Ovary (tissue), 9 donors: Measurements from ENCODE around the gene PSRC1. TPM values are rescaled to one million over a fixed set of nuclear protein-coding genes. Genes with fewer than 3 reads are reported as not detected.

Source experiments
- DNase-seq, 5 donors: peaks; one replicate each; pipeline ENCODE4 v3.0.0-alpha.2; 2019 to 2020
- H3K27ac ChIP-seq, 2 donors: fragments of 200-600 bp; one replicate each; pipeline versions ENCODE4 v1.5.1 to v1.8.0; 2019 to 2022
- H3K27me3 ChIP-seq: fragments of 200-600 bp; one replicate; pipeline ENCODE4 v1.8.0; 2022
- H3K36me3 ChIP-seq: fragments of 200-600 bp; sonication (generic); one replicate; pipeline ENCODE4 v1.5.1; 2019
- H3K4me1 ChIP-seq: one replicate; pipeline ENCODE4 v1.8.1; 2013; ENCODE audit warnings: mild to moderate bottlenecking, moderate library complexity; ENCODE audit not compliant: insufficient read depth
- H3K4me3 ChIP-seq: fragments of 200-600 bp; sonication (generic); one replicate; pipeline ENCODE4 v1.5.1; 2017
- H3K9me3 ChIP-seq, 2 donors: fragments of 200-600 bp in 1 of 2; sonication (generic) in 1 of 2; one replicate each; pipeline versions ENCODE4 v1.5.1 to v1.8.1; 2013 to 2019; ENCODE audit warnings: mild to moderate bottlenecking in 1 of 2, moderate library complexity in 1 of 2
- CTCF ChIP-seq, 3 donors: fragments of 450-650 bp in 2 of 3; fragments of 200-600 bp in 1 of 3; IDR thresholded peaks; one replicate each; pipeline versions ENCODE4 v1.5.1 to v1.8.0; 2016 to 2022; ENCODE audit warnings: antibody characterized with exemption in 3 of 3, mild to moderate bottlenecking in 1 of 3
- EP300 ChIP-seq: sonication (generic); formaldehyde crosslinking; IDR thresholded peaks from one replicate; pipeline ENCODE4 v1.6.1; 2017; ENCODE audit warnings: antibody characterized with exemption
- POLR2A ChIP-seq: fragments of 450-650 bp; IDR thresholded peaks from one replicate; pipeline ENCODE4 v1.6.1; 2017; ENCODE audit warnings: antibody characterized with exemption, mild to moderate bottlenecking, moderate library complexity
- WGBS, 3 donors: extraction: QIAGEN DNeasy Blood & Tissue Kit in 1 of 3; methylation state at CpG; one replicate each; pipeline versions ENCODE4 v1.1.5 to v1.1.7; 2013 to 2017; 5-methylcytosine and 5-hydroxymethylcytosine counted together
- intact Hi-C, 4 donors: fragments of 100-400 bp; cut with DNase I; formaldehyde crosslinking; loops; one replicate each; pipeline versions ENCODE4 v1.11.0 to v1.15.1; 2022 to 2023
- polyA plus RNA-seq, 2 donors: library from polyadenylated mRNA; stranded (reverse); fragments of 200-250 nt in 1 of 2; fragments of 350-450 nt in 1 of 2; fragmentation: Illumina TruSeq in 1 of 2; extraction: RNeasy Lipid Tissue Mini Kit (QIAGEN cat#74804) in 1 of 2; gene quantifications; one replicate each; pipeline ENCODE4 v1.2.3, GENCODE V29; 2013 to 2014
- total RNA-seq, 7 donors: library from RNA; depleted of rRNA in 2 of 7; stranded (reverse); fragments of >200 nt in 2 of 7; fragmentation: NEBNext Ultra II Directional in 3 of 7; extraction: Animal tissue kit (Norgen Biotek cat#: 25700) in 3 of 7; gene quantifications; one replicate each; pipeline versions ENCODE4 v1.1.0 to v1.2.4, GENCODE V29; 2016 to 2023
- donor health status: DM: no; HTN: no; CAD: no; lungs with moderate emphysema.
- donor health status: DM: no; HTN: no; CAD: no.
- donor health status: Bipolar disorder and iron deficiency.
- donor health status: DM: yes; HTN: yes; CAD: no.
- donor health status: DM: no; HTN: no; CAD: no.
- donor health status: DM: yes; HTN: yes; CAD: no.

Gene PSRC1
- total and polyA plus RNA-seq, 9 donors, result 1.0 to 8.1 (median 5.3) TPM

- 78 to 85% (median 81%) methylated on average over 2 of the region's 2 CpGs for WGBS, 3 donors
- H3K4me3 ChIP-seq, result no peak overlapping the region
- no peak for DNase-seq
- intact Hi-C loops, result no loop called here
- TF ChIP-seq CTCF (IDR thresholded peaks at IDR 0.05) (no peak), POLR2A (no peak), EP300 (no peak)
- H3K27ac ChIP-seq, result no peak overlapping the region
- no peaks in the 10 kb centered on the region for H3K9me3 ChIP-seq
- no peaks in the 10 kb centered on the region for H3K27me3 ChIP-seq
- H3K36me3 ChIP-seq, result no peaks in the 10 kb centered on the region
- peaks cover 14% of the 10 kb centered on the region for H3K4me1 ChIP-seq
Measured at GRCh38 chr1:109238382-109238781, 44.6 kb downstream of the PSRC1 start.

DNA sequence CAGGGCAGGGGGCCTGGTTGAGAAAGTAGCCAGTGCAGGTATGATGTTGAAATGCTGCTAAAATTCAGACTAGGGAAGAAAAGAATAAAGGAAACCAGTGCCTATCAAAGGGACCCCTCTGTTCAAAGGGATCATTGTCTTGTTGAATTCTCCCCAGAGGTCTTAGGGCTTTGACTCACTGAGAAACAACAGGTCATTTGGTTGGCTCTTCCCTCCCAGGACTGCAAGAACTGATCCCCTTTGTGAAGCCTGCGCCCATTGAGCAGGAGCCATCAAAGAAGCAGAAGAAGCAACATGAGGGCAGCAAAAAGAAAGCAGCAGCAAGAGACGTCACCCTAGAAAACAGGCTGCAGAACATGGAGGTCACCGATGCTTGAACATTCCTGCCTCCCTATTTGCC is 45.4 kb downstream of the PSRC1 start:
- intact Hi-C loops, result no loop called here

DNA sequence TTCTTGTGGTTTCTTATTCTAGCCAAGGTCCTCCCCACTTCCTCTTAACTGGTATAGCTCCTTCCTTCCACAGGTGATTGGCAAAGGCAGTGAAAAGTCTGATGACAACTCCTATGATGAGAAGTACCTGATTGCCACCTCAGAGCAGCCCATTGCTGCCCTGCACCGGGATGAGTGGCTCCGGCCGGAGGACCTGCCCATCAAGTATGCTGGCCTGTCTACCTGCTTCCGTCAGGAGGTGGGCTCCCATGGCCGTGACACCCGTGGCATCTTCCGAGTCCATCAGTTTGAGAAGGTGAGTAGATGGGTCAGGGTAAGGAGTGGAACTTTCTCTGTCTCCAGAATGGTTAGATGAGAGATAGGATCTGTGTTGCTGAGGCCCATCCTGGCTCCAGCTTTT is 47.8 kb downstream of the PSRC1 start:
- Histone ChIP-seq H3K27ac (no peak overlapping the region), H3K27me3 (no peaks in the 10 kb centered on the region), H3K4me1 (no peaks in the 10 kb centered on the region), H3K4me3 (no peak overlapping the region), H3K9me3 (no peaks in the 10 kb centered on the region), H3K36me3 (no peaks in the 10 kb centered on the region)
- 94 to 95% (median 94%) methylated on average over 7 of the region's 7 CpGs for WGBS, 3 donors
- no peak for DNase-seq
- intact Hi-C loops, result no loop called here
- TF ChIP-seq POLR2A (no peak), EP300 (no peak), CTCF (IDR thresholded peaks at IDR 0.05) (no peak)

More for the DNA sequence above, 45.4 kb downstream of the PSRC1 start:
- H3K4me1 ChIP-seq, result peaks cover 13% of the 10 kb centered on the region
- no peaks in the 10 kb centered on the region for H3K36me3 ChIP-seq
- H3K27me3 ChIP-seq, result no peaks in the 10 kb centered on the region
- 89 to 98% (median 91%) methylated on average over 3 of the region's 3 CpGs for WGBS, 3 donors
- no peak for DNase-seq
- no peak overlapping the region for H3K27ac ChIP-seq
- no peaks in the 10 kb centered on the region for H3K9me3 ChIP-seq
- TF ChIP-seq CTCF (IDR thresholded peaks at IDR 0.05), result no peak
- no peak for TF ChIP-seq EP300
- TF ChIP-seq POLR2A, result no peak
- H3K4me3 ChIP-seq, result no peak overlapping the region

- intact Hi-C loops, result no loop called here
- DNase-seq, result no peak
- Histone ChIP-seq H3K4me1 (no peaks in the 10 kb centered on the region), H3K36me3 (no peaks in the 10 kb centered on the region), H3K9me3 (no peaks in the 10 kb centered on the region), H3K27me3 (no peaks in the 10 kb centered on the region), H3K27ac (no peak overlapping the region), H3K4me3 (no peak overlapping the region)
- TF ChIP-seq POLR2A (no peak), CTCF (IDR thresholded peaks at IDR 0.05) (no peak), EP300 (no peak)
- 69 to 77% (median 77%) methylated on average over 3 of the region's 3 CpGs for WGBS, 3 donors
Measured at GRCh38 chr1:109231066-109231465, 51.9 kb downstream of the PSRC1 start.

Other genes starting within 250 kb of the PSRC1 start
- gene WDR47, start 241.0 kb downstream of the PSRC1 start, total RNA-seq, result 10 to 100 TPM; 11.6 to 21.3 (median 13.7) TPM
- 10 to 100 TPM in 1 of 2 donors, 1 to 10 TPM in 1; 7.3 to 11.5 TPM for gene WDR47, start 241.0 kb downstream of the PSRC1 start, polyA plus RNA-seq
- 10 to 100 TPM in 6 of 7 donors, 1 to 10 TPM in 1; 6.6 to 23.4 (median 19.5) TPM for gene TAF13, start 207.1 kb downstream of the PSRC1 start, total RNA-seq
- gene TAF13, start 207.1 kb downstream of the PSRC1 start, polyA plus RNA-seq, result 10 to 100 TPM; 10.2 to 29.2 TPM
- 10 to 100 TPM; 18.2 to 55.6 (median 41.9) TPM for gene TMEM167B, start 192.4 kb downstream of the PSRC1 start, total RNA-seq
- 10 to 100 TPM; 24.4 to 58.0 TPM for gene TMEM167B, start 192.4 kb downstream of the PSRC1 start, polyA plus RNA-seq
- gene ELAPOR1, start 169.0 kb downstream of the PSRC1 start, total RNA-seq, result 10 to 100 TPM in 1 of 7 donors, 1 to 10 TPM in 4, under 1 TPM in 1, not detected in 1; 0.40 to 69.6 (median 3.9) TPM
- gene ELAPOR1, start 169.0 kb downstream of the PSRC1 start, polyA plus RNA-seq, result under 1 TPM; 0.15 to 0.93 TPM
- gene SARS1, start 69.2 kb downstream of the PSRC1 start, total RNA-seq, result 100 to 1,000 TPM in 6 of 7 donors, 10 to 100 TPM in 1; 83.7 to 317 (median 119) TPM
- 100 to 1,000 TPM in 1 of 2 donors, 10 to 100 TPM in 1; 97.5 to 206 TPM for gene SARS1, start 69.2 kb downstream of the PSRC1 start, polyA plus RNA-seq
- 10 to 100 TPM in 2 of 7 donors, 1 to 10 TPM in 5; 2.2 to 17.1 (median 6.6) TPM for gene CELSR2, start 33.6 kb downstream of the PSRC1 start, total RNA-seq
- 1 to 10 TPM in 1 of 2 donors, under 1 TPM in 1; 0.90 to 1.3 TPM for gene CELSR2, start 33.6 kb downstream of the PSRC1 start, polyA plus RNA-seq
- under 1 TPM in 1 of 7 donors, not detected in 6; 0.38 TPM for gene MYBPHL, start 23.9 kb upstream of the PSRC1 start, total RNA-seq
- not detected for gene MYBPHL, start 23.9 kb upstream of the PSRC1 start, polyA plus RNA-seq
- gene SORT1, start 114.8 kb upstream of the PSRC1 start, total RNA-seq, result 10 to 100 TPM in 4 of 7 donors, 1 to 10 TPM in 3; 4.3 to 37.0 (median 16.0) TPM
- 10 to 100 TPM in 1 of 2 donors, 1 to 10 TPM in 1; 7.9 to 32.2 TPM for gene SORT1, start 114.8 kb upstream of the PSRC1 start, polyA plus RNA-seq
- gene PSMA5, start 143.3 kb upstream of the PSRC1 start, total RNA-seq, result 10 to 100 TPM; 19.4 to 52.0 (median 42.2) TPM
- gene PSMA5, start 143.3 kb upstream of the PSRC1 start, polyA plus RNA-seq, result 10 to 100 TPM; 37.7 to 38.1 TPM
- gene SYPL2, start 183.4 kb upstream of the PSRC1 start, total RNA-seq, result 1 to 10 TPM in 6 of 7 donors, under 1 TPM in 1; 0.31 to 4.4 (median 2.4) TPM
- gene SYPL2, start 183.4 kb upstream of the PSRC1 start, polyA plus RNA-seq, result 1 to 10 TPM in 1 of 2 donors, under 1 TPM in 1; 0.81 to 5.1 TPM
- 1 to 10 TPM; 3.6 to 8.8 (median 6.7) TPM for gene ATXN7L2, start 200.8 kb upstream of the PSRC1 start, total RNA-seq
- gene ATXN7L2, start 200.8 kb upstream of the PSRC1 start, polyA plus RNA-seq, result 1 to 10 TPM in 1 of 2 donors, under 1 TPM in 1; 0.98 to 6.5 TPM
- 10 to 100 TPM in 2 of 7 donors, 1 to 10 TPM in 5; 3.8 to 11.7 (median 9.3) TPM for gene CYB561D1, start 210.9 kb upstream of the PSRC1 start, total RNA-seq
- gene CYB561D1, start 210.9 kb upstream of the PSRC1 start, polyA plus RNA-seq, result 10 to 100 TPM in 1 of 2 donors, 1 to 10 TPM in 1; 4.8 to 10.3 TPM
- gene AMIGO1, start 226.6 kb upstream of the PSRC1 start, total RNA-seq, result 10 to 100 TPM in 5 of 7 donors, 1 to 10 TPM in 2; 7.4 to 16.1 (median 10.8) TPM
- 10 to 100 TPM in 1 of 2 donors, 1 to 10 TPM in 1; 6.3 to 18.0 TPM for gene AMIGO1, start 226.6 kb upstream of the PSRC1 start, polyA plus RNA-seq